CD8-positive, alpha-beta memory T cell (primary cell): Measurements from ENCODE around the gene BCAT1. TPM values are rescaled to one million over a fixed set of nuclear protein-coding genes. Genes with fewer than 3 reads are reported as not detected.
"Not testable (repeated sequence)": the region's sequence is repeated elsewhere in the genome, so short reads cannot be mapped to it uniquely, and the experiment has no call there.

Experiments used
- CTCF ChIA-PET: fragments of 350-600 bp; sonication (Branson Sonifier 250); formaldehyde crosslinking; loops from one replicate; lab custom pipeline; 2021; ENCODE audit warnings: antibody characterized with exemption; lab: Charles Lee
- POLR2A ChIA-PET: fragments of 350-600 bp; sonication (Branson Sonifier 250); formaldehyde crosslinking; loops from one replicate; lab custom pipeline; 2021; ENCODE audit warnings: antibody characterized with exemption; lab: Charles Lee
- DNase-seq, 5 donors: peaks; one replicate each; pipeline versions ENCODE4 v3.0.0 to v3.0.0-alpha.2; 2020 to 2022; ENCODE audit warnings: mixed read lengths in 1 of 5
- H3K27ac ChIP-seq: one replicate; pipeline ENCODE4 v1.7.0; 2013; ENCODE audit warnings: low read depth, mild to moderate bottlenecking, low read length, moderate library complexity
- H3K27me3 ChIP-seq: 2 replicates; pipeline ENCODE4 v1.7.0; 2013; ENCODE audit warnings: low read length, mild to moderate bottlenecking; ENCODE audit not compliant: insufficient read depth, poor library complexity, severe bottlenecking
- H3K36me3 ChIP-seq: 2 replicates; pipeline ENCODE4 v1.7.0; 2013; ENCODE audit warnings: mild to moderate bottlenecking, low read length, moderate library complexity; ENCODE audit not compliant: insufficient read depth
- H3K4me1 ChIP-seq: 2 replicates; pipeline ENCODE4 v1.7.0; 2013; ENCODE audit warnings: mild to moderate bottlenecking, low read length, moderate library complexity; ENCODE audit not compliant: insufficient read depth
- H3K4me3 ChIP-seq: 2 replicates; pipeline ENCODE4 v1.7.0; 2013; ENCODE audit warnings: mild to moderate bottlenecking, low read length
- H3K9me3 ChIP-seq: 2 replicates; pipeline ENCODE4 v1.7.0; 2013; ENCODE audit warnings: mild to moderate bottlenecking, low read length
- H3K27ac Mint-ChIP-seq, 8 donors: one replicate each; pipeline ENCODE4 v1.8.0; 2020 to 2021; ENCODE audit warnings: mixed read lengths in 8 of 8, mild to moderate bottlenecking in 6 of 8, inconsistent platforms in 3 of 8, moderate library complexity in 3 of 8
- H3K27me3 Mint-ChIP-seq, 2 donors: one replicate each; pipeline ENCODE4 v1.8.0; 2020 to 2021; ENCODE audit warnings: mixed read lengths in 2 of 2, mild to moderate bottlenecking in 1 of 2, moderate library complexity in 1 of 2
- H3K36me3 Mint-ChIP-seq, 3 donors: one replicate each; pipeline ENCODE4 v1.8.0; 2020 to 2021; ENCODE audit warnings: mixed read lengths in 3 of 3, inconsistent platforms in 1 of 3, mild to moderate bottlenecking in 1 of 3
- H3K4me1 Mint-ChIP-seq, 3 donors: one replicate each; pipeline ENCODE4 v1.8.0; 2020 to 2021; ENCODE audit warnings: mixed read lengths in 3 of 3, inconsistent platforms in 1 of 3, mild to moderate bottlenecking in 1 of 3
- H3K4me3 Mint-ChIP-seq, 7 donors: one replicate each; pipeline ENCODE4 v1.8.0; 2020 to 2021; ENCODE audit warnings: mixed read lengths in 7 of 7, mild to moderate bottlenecking in 6 of 7, moderate library complexity in 4 of 7, inconsistent platforms in 2 of 7
- H3K9me3 Mint-ChIP-seq, 5 donors: one replicate each; pipeline ENCODE4 v1.8.0; 2020 to 2022; ENCODE audit warnings: mixed read lengths in 5 of 5, mild to moderate bottlenecking in 3 of 5, moderate library complexity in 2 of 5, inconsistent platforms in 1 of 5
- polyA plus RNA-seq: library from polyadenylated mRNA; unstranded; fragments of 300-500 nt; fragmentation: Illumina TruSeq; gene quantifications from one replicate; pipeline ENCODE4 v1.2.3, GENCODE V29; 2021
- total RNA-seq, 2 experiments: library from RNA; stranded (reverse); gene quantifications; one replicate each; pipeline ENCODE4 v1.2.3, GENCODE V29; 2021

BCAT1 gene
- total and polyA plus RNA-seq, 3 experiments from 2014 or later = 0.58 to 26.5 (median 24.2) TPM

DNA sequence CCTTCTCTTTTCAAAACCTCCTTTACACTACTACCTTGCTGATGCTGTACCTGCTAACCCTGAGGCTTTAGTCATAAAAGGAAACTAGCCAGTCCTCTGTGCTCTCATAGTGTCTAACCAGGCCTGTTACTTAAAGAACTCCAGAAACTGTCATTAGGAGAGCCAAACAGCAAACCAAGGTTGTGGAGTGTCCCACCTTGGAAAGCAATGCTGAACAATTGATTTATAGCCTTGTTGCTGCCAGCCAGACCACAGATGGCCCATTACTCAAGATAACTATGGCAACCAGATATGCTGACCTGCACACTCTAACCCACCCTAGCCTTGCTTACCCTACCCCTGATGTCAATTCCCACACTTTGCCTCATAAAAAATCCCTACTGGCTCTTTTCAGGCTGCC is 26.5 kb upstream of the BCAT1 start:
- Histone ChIP-seq H3K9me3 (no peaks in the 10 kb centered on the region), H3K36me3 (no peaks in the 10 kb centered on the region), H3K27ac (no peak overlapping the region), H3K4me1 (no peaks in the 10 kb centered on the region), H3K27me3 (no peaks in the 10 kb centered on the region), H3K4me3 (no peak overlapping the region)
- Mint-ChIP-seq H3K27ac (peak overlapping the region in 1 of 8 donors; percentile 75), H3K4me3 (no peak overlapping the region), H3K9me3 (peaks cover 0 to 2% (median 0%) of the 10 kb centered on the region in 5 donors), H3K4me1 (no peaks in the 10 kb centered on the region), H3K27me3 (peaks cover 0 to 3% of the 10 kb centered on the region in 2 donors), H3K36me3 (no peaks in the 10 kb centered on the region)
- CTCF ChIA-PET = no interaction called here
- POLR2A ChIA-PET = no interaction called here
- DNase-seq = no peak

DNA sequence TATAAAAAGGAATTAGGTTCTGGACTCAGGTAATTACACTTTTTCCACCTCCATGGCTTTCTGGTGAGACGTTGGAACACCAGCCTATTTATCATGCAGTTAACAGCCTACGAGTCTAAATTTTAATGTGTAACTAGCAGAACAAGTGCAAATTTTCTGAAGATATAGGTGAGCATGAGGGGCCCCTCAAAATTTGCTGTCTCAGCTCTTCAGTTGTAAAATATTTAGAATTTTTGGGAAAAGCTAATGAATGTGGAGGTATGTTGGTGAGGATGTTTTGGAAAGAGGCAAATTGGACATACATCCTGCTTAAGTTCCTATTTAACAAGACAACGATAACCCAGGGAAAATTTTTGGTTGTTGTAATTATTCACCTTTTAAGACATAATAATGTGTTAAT is 25.3 kb upstream of the BCAT1 start:
- H3K4me1 Mint-ChIP-seq = no peaks in the 10 kb centered on the region
- peaks cover 0 to 2% (median 0%) of the 10 kb centered on the region in 5 donors for H3K9me3 Mint-ChIP-seq
- Histone ChIP-seq H3K9me3 (no peaks in the 10 kb centered on the region), H3K27me3 (no peaks in the 10 kb centered on the region), H3K4me3 (no peak overlapping the region), H3K36me3 (no peaks in the 10 kb centered on the region), H3K4me1 (no peaks in the 10 kb centered on the region), H3K27ac (no peak overlapping the region)
- no peak for DNase-seq
- no peaks in the 10 kb centered on the region for H3K36me3 Mint-ChIP-seq
- POLR2A ChIA-PET = no interaction called here
- no peak overlapping the region for H3K4me3 Mint-ChIP-seq
- CTCF ChIA-PET = no interaction called here
- H3K27ac Mint-ChIP-seq = no peak overlapping the region
- H3K27me3 Mint-ChIP-seq = peaks cover 0 to 3% of the 10 kb centered on the region in 2 donors

DNA sequence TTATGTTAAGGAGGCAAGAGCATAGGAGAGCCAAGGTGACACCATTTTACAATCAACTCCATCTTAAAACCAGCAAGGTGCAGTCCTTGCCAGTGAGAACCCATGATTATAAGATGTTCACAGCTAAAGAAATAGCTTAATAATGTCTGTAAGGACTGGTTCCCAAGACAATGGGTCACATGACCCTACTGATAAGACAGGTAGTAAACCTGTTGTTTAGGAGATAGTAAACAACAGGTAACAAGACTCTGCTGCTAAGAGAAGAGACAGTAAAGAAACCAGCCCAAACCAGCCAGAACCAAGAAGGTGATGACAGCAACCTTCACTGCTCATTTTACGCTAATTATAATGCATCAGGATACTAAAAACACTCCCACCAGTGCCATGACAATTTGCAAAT is 23.2 kb upstream of the BCAT1 start:
- H3K27ac ChIP-seq = no peak overlapping the region
- Mint-ChIP-seq H3K9me3 (peaks cover 0 to 2% (median 0%) of the 10 kb centered on the region in 5 donors), H3K4me3 (no peak overlapping the region), H3K4me1 (no peaks in the 10 kb centered on the region), H3K36me3 (no peaks in the 10 kb centered on the region), H3K27ac (no peak overlapping the region), H3K27me3 (peaks cover 0 to 3% of the 10 kb centered on the region in 2 donors)
- no peak overlapping the region for H3K4me3 ChIP-seq
- H3K4me1 ChIP-seq = no peaks in the 10 kb centered on the region
- H3K9me3 ChIP-seq = no peaks in the 10 kb centered on the region
- no peak for DNase-seq
- ChIA-PET CTCF (interaction anchor here (1.2 kb wide), 1 partner anchor 10 kb away, joined by 3 read pairs; no protein-coding TSS in a partner anchor), POLR2A (no interaction called here)
- H3K27me3 ChIP-seq = no peaks in the 10 kb centered on the region
- H3K36me3 ChIP-seq = no peaks in the 10 kb centered on the region

DNA sequence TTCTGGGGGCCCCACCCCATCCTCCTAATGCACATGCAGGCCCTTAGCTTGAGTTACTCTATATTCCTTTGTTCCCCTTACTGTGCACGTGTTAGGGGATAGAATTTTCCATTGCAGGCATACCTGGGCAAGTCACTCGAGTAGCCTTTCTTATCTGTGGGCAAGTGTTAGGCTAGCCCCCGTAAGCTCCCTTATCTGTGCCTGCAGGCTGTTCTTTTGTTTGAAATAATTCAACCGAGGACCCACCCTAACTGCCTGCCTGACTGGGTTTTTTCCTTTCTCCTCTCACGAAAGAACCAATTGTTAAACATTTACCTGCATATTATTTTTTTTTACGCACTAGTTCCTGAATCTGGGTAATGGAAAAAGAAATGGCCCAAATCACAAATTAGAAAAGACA is 21.3 kb upstream of the BCAT1 start:
- Mint-ChIP-seq H3K9me3 (peaks cover 0 to 2% (median under 1%) of the 10 kb centered on the region in 5 donors), H3K27ac (no peak overlapping the region), H3K4me1 (no peaks in the 10 kb centered on the region), H3K36me3 (peaks cover 0 to under 1% (median 0%) of the 10 kb centered on the region in 3 donors), H3K4me3 (no peak overlapping the region), H3K27me3 (no peaks in the 10 kb centered on the region)
- H3K4me3 ChIP-seq = no peak overlapping the region
- no peaks in the 10 kb centered on the region for H3K27me3 ChIP-seq
- CTCF ChIA-PET = no interaction called here
- no peaks in the 10 kb centered on the region for H3K9me3 ChIP-seq
- no peaks in the 10 kb centered on the region for H3K36me3 ChIP-seq
- H3K4me1 ChIP-seq = no peaks in the 10 kb centered on the region
- no peak for DNase-seq
- H3K27ac ChIP-seq = no peak overlapping the region
- POLR2A ChIA-PET = no interaction called here

DNA sequence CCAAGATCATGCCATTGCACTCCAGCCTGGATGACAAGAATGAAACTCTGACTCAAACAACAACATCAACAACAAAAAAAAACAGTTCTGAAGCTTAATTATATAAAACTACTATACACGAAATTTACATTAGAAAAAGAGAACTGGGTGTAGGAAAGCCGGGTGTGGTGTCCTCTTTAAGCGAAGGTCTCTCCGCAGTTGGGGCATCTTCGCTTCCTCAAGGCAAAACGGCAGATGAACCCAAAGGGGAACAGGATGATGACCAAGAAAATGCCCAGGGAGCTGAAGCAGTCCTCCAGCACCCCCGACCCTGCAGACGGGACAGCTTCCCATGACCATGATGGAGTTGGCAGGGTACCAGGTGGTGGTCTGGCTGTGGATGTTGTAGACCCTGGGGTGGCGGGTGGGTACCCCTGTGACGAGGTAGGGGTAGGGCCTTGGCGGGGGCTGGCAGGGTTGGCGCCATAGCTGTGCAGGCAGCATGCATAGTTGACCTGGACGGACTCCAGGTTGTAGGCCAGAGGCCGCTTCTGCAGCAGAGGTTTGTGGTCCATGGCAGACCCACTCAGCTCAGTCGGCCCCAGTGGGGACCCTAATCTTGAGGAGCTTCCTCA is 18.2 kb upstream of the BCAT1 start:
- H3K27ac ChIP-seq = no peak overlapping the region
- Mint-ChIP-seq H3K27ac (no peak overlapping the region), H3K36me3 (peaks cover 0 to 5% (median 1%) of the 10 kb centered on the region in 3 donors), H3K4me3 (no peak overlapping the region), H3K27me3 (no peaks in the 10 kb centered on the region), H3K9me3 (peaks cover 2 to 14% (median 7%) of the 10 kb centered on the region in 5 donors), H3K4me1 (no peaks in the 10 kb centered on the region)
- H3K4me1 ChIP-seq = no peaks in the 10 kb centered on the region
- H3K27me3 ChIP-seq = no peaks in the 10 kb centered on the region
- no peak overlapping the region for H3K4me3 ChIP-seq
- no peak for DNase-seq
- H3K36me3 ChIP-seq = no peaks in the 10 kb centered on the region
- H3K9me3 ChIP-seq = no peaks in the 10 kb centered on the region
- ChIA-PET POLR2A (no interaction called here), CTCF (interaction anchor here (2.1 kb wide), 1 partner anchor 9 kb away, joined by 6 read pairs; no protein-coding TSS in a partner anchor)

DNA sequence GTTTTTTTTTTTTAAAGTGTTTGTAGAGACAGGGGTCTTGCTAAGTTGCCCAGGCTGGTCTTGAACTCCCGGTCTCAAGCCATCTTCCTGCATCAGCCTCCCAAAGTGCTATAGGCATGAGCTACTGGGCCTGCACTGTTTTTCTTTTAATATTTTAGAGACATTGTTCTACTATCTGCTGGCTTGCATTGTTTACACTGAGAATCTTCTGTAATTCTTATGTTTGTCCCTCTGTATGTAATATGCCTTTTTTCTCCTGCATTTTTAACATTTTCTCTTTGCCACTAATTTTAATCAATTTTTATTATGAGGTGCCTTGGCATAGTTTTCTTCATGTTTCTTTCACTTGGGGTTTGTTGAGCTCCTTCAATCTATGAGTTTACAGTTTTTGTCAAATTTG is 15.4 kb upstream of the BCAT1 start:
- Histone ChIP-seq H3K36me3 (no peaks in the 10 kb centered on the region), H3K27me3 (no peaks in the 10 kb centered on the region), H3K4me1 (no peaks in the 10 kb centered on the region), H3K9me3 (no peaks in the 10 kb centered on the region), H3K4me3 (no peak overlapping the region), H3K27ac (no peak overlapping the region)
- ChIA-PET CTCF (no interaction called here), POLR2A (no interaction called here)
- Mint-ChIP-seq H3K27ac (no peak overlapping the region), H3K36me3 (peaks cover 0 to 5% (median 1%) of the 10 kb centered on the region in 3 donors), H3K4me1 (no peaks in the 10 kb centered on the region), H3K9me3 (peaks cover 2 to 12% (median 7%) of the 10 kb centered on the region in 5 donors), H3K27me3 (peaks cover 0 to 2% of the 10 kb centered on the region in 2 donors), H3K4me3 (no peak overlapping the region)
- DNase-seq = no peak

DNA sequence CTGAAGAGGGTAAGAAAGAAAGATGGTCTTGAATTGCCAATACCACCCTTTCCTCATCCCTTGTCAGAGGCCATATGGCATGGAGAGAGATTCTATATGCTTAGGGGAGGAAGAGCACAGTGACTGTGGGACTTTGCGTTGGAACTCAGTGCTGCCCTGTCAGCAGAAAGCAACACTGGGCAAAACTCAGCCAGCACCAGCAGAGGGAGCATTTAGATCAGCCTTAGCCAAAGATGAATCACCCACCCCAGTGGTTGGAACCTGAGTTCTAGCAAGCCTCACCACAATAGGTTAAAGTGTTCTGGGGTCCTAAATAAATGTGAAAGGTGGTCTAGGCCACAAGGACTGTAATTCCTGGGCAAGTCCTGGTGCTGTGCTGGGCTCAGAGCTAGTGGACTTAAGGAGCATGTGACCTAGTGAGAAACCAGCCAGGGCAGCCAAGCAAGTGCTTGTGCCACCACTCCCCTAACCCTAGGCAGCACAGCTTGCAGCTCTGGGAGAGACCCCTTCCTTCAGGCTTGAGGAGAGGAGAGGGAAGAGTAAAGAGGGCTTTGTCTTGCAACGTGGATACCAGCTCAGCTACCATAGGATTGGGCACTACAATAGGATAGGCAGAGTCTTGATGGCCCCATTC is 11.4 kb upstream of the BCAT1 start:
- Histone ChIP-seq H3K9me3 (no peaks in the 10 kb centered on the region), H3K27me3 (no peaks in the 10 kb centered on the region), H3K4me1 (no peaks in the 10 kb centered on the region), H3K36me3 (no peaks in the 10 kb centered on the region), H3K4me3 (no peak overlapping the region), H3K27ac (no peak overlapping the region)
- no peaks in the 10 kb centered on the region for H3K4me1 Mint-ChIP-seq
- peak in 1 of 5 donors; percentile 6 for DNase-seq
- CTCF ChIA-PET = interaction anchor here (0.8 kb wide), 1 partner anchor 9 kb away, joined by 3 read pairs; no protein-coding TSS in a partner anchor
- peaks cover 3 to 8% of the 10 kb centered on the region in 2 donors for H3K27me3 Mint-ChIP-seq
- peaks cover 0 to 5% (median 1%) of the 10 kb centered on the region in 3 donors for H3K36me3 Mint-ChIP-seq
- POLR2A ChIA-PET = no interaction called here
- H3K9me3 Mint-ChIP-seq = peaks cover 2 to 12% (median 7%) of the 10 kb centered on the region in 5 donors
- H3K4me3 Mint-ChIP-seq = no peak overlapping the region
- H3K27ac Mint-ChIP-seq = peak overlapping the region in 1 of 8 donors; percentile 2

DNA sequence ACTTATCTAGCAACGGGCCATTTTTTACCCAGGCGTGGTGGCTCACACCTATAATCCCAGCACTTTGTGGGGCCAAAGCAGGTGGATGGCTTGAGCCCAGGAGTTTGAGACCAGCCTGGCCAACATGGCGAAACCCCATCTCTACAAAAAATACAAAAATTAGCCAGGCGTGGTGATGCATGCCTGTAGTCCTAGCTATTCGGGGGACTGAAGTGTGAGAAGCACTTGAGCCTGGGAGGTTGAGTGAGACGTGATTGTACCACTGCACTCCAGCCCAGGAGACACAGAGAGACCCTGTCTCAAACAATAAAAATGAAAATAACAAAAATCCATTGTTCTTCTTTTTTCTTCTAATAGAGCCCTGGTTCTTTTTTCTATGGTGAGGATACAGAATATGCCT is 7.5 kb upstream of the BCAT1 start:
- H3K27me3 Mint-ChIP-seq = peaks cover 3 to 16% of the 10 kb centered on the region in 2 donors
- H3K4me3 Mint-ChIP-seq, H3K36me3 ChIP-seq, H3K27ac Mint-ChIP-seq, POLR2A ChIA-PET, H3K4me1 Mint-ChIP-seq, H3K4me3 ChIP-seq, DNase-seq, H3K9me3 ChIP-seq, H3K9me3 Mint-ChIP-seq, H3K4me1 ChIP-seq, H3K36me3 Mint-ChIP-seq, H3K27me3 ChIP-seq, CTCF ChIA-PET, H3K27ac ChIP-seq: not testable (repeated sequence)
